HEK293 (cell line): Measurements from ENCODE around the gene ARFRP1.

Experiments used
- ZBTB7A ChIP-seq: fragments of 450-650 bp; formaldehyde crosslinking; IDR thresholded peaks from 2 replicates; pipeline ENCODE4 v1.5.1; 2016; ENCODE audit warnings: low read depth, missing biosample characterization, missing genetic modification characterization
- ZNF223 ChIP-seq: fragments of 450-650 bp; formaldehyde crosslinking; IDR thresholded peaks from 2 replicates; pipeline ENCODE4 v1.5.1; 2016; ENCODE audit warnings: missing biosample characterization, missing genetic modification characterization
- ZSCAN23 ChIP-seq: fragments of 450-650 bp; formaldehyde crosslinking; IDR thresholded peaks from 2 replicates; pipeline ENCODE4 v1.5.1; 2016; ENCODE audit warnings: missing biosample characterization, missing genetic modification characterization
- TF ChIP-seq, protein P1 (sequence below): fragments of 450-650 bp; formaldehyde crosslinking; IDR thresholded peaks from 2 replicates; pipeline ENCODE4 v1.5.1; 2016; ENCODE audit warnings: missing biosample characterization, missing genetic modification characterization
- TF ChIP-seq, protein P2 (sequence below): fragments of 450-650 bp; formaldehyde crosslinking; IDR thresholded peaks from 2 replicates; pipeline ENCODE4 v1.5.1; 2016; ENCODE audit warnings: missing biosample characterization, missing genetic modification characterization

DNA sequence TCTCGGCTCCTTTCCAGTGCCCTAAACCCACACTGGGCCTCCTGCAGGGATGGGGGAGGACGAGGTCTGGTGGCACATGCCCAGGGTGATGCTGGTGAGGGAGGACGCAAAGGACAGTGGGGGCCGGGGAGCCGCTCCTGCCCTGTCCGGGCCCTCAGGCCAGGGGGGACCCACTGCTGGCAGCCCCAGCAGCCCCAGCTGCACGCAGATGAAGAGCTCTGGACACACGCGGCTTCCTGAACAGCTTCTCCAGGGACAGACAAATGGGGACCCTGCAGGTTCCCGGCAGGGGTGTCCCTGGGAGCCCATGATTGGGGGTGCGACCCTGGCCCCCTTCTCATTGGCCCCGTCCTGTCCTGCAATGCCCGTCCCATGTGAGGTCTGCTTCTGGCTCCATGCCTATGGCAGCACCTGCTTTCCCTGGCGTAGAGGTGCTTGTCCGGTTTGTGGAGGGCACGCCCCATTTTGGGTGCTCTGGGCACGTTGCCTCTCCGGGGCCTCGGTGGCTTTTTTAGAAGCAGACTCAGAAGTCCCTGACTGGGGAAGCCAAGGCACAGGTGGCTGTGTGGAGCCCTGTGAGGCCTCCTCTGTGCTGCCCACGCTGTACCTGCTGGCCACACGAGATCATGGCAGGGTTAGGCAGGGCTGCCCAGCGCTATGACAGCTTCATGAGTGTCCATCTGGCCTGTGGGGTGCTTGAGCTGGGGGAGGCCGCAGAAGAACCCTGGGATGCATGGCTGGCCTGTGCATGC, 26.7 kb downstream of the ARFRP1 start:
- TF ChIP-seq, protein P1, sequence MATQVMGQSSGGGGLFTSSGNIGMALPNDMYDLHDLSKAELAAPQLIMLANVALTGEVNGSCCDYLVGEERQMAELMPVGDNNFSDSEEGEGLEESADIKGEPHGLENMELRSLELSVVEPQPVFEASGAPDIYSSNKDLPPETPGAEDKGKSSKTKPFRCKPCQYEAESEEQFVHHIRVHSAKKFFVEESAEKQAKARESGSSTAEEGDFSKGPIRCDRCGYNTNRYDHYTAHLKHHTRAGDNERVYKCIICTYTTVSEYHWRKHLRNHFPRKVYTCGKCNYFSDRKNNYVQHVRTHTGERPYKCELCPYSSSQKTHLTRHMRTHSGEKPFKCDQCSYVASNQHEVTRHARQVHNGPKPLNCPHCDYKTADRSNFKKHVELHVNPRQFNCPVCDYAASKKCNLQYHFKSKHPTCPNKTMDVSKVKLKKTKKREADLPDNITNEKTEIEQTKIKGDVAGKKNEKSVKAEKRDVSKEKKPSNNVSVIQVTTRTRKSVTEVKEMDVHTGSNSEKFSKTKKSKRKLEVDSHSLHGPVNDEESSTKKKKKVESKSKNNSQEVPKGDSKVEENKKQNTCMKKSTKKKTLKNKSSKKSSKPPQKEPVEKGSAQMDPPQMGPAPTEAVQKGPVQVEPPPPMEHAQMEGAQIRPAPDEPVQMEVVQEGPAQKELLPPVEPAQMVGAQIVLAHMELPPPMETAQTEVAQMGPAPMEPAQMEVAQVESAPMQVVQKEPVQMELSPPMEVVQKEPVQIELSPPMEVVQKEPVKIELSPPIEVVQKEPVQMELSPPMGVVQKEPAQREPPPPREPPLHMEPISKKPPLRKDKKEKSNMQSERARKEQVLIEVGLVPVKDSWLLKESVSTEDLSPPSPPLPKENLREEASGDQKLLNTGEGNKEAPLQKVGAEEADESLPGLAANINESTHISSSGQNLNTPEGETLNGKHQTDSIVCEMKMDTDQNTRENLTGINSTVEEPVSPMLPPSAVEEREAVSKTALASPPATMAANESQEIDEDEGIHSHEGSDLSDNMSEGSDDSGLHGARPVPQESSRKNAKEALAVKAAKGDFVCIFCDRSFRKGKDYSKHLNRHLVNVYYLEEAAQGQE (tag by site-specific recombination): no peak
- no peak for TF ChIP-seq ZNF223 (tag by site-specific recombination)
- no peak for TF ChIP-seq ZSCAN23 (tag by site-specific recombination)
- no peak for TF ChIP-seq ZBTB7A (tag by site-specific recombination)
- TF ChIP-seq, protein P2, sequence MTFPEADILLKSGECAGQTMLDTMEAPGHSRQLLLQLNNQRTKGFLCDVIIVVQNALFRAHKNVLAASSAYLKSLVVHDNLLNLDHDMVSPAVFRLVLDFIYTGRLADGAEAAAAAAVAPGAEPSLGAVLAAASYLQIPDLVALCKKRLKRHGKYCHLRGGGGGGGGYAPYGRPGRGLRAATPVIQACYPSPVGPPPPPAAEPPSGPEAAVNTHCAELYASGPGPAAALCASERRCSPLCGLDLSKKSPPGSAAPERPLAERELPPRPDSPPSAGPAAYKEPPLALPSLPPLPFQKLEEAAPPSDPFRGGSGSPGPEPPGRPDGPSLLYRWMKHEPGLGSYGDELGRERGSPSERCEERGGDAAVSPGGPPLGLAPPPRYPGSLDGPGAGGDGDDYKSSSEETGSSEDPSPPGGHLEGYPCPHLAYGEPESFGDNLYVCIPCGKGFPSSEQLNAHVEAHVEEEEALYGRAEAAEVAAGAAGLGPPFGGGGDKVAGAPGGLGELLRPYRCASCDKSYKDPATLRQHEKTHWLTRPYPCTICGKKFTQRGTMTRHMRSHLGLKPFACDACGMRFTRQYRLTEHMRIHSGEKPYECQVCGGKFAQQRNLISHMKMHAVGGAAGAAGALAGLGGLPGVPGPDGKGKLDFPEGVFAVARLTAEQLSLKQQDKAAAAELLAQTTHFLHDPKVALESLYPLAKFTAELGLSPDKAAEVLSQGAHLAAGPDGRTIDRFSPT (tag by site-specific recombination): no peak
